GM12873 (cell line): ENCODE measurements around the gene GPR156.

Source experiments
- CTCF ChIP-seq: IDR thresholded peaks from 2 replicates; pipeline ENCODE4 v1.5.1; 2012; ENCODE audit warnings: low read depth, mild to moderate bottlenecking, moderate library complexity, low read length, control low read depth; ENCODE audit not compliant: insufficient read depth; ENCODE audit errors: missing control alignments

Gene GPR156

GRCh38 chr3:120160050-120160449 lies 125.0 kb downstream of the GPR156 start:
- no peak for TF ChIP-seq CTCF

GRCh38 chr3:120157681-120158080 lies 127.3 kb downstream of the GPR156 start:
- TF ChIP-seq CTCF, result no peak

- TF ChIP-seq CTCF, result no peak
Observed at GRCh38 chr3:120157113-120157512, 127.9 kb downstream of the GPR156 start.

- TF ChIP-seq CTCF, result no peak
Observed at GRCh38 chr3:120156699-120157098, 128.3 kb downstream of the GPR156 start.

GRCh38 chr3:120155108-120155507 lies 129.9 kb downstream of the GPR156 start:
- no peak for TF ChIP-seq CTCF

GRCh38 chr3:120153294-120153693 lies 131.7 kb downstream of the GPR156 start:
- TF ChIP-seq CTCF, result no peak

- no peak for TF ChIP-seq CTCF
Observed at GRCh38 chr3:120151791-120152190, 133.2 kb downstream of the GPR156 start.
